GM12874 (cell line): ENCODE measurements around the gene COL12A1.

Source experiments
- TF ChIP-seq, protein P1 (sequence below): IDR thresholded peaks from 2 replicates; pipeline ENCODE4 v1.5.1; 2011; ENCODE audit warnings: low read depth, mild to moderate bottlenecking, control low read depth, low read length, moderate library complexity; ENCODE audit not compliant: insufficient read depth

Gene COL12A1

DNA sequence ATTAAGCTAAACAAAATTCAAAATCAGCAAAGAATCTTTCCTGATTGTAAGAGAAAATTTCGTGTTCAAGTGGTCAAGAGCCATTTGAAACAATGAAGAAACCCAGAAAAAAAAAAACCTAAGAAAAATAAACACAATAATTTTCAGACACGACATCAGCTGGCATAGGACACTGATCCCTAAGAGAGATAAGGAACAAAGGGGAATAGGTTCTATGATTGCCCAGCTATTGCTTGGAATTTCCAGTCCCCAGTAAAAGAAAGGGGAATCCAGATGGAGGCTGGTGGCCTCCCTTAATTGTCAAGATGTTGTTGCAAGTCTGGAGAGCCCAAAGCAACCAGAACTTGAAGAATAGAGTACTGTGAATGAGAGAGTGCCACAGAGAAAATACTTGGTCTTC is 48.5 kb downstream of the COL12A1 start:
- TF ChIP-seq, protein P1, sequence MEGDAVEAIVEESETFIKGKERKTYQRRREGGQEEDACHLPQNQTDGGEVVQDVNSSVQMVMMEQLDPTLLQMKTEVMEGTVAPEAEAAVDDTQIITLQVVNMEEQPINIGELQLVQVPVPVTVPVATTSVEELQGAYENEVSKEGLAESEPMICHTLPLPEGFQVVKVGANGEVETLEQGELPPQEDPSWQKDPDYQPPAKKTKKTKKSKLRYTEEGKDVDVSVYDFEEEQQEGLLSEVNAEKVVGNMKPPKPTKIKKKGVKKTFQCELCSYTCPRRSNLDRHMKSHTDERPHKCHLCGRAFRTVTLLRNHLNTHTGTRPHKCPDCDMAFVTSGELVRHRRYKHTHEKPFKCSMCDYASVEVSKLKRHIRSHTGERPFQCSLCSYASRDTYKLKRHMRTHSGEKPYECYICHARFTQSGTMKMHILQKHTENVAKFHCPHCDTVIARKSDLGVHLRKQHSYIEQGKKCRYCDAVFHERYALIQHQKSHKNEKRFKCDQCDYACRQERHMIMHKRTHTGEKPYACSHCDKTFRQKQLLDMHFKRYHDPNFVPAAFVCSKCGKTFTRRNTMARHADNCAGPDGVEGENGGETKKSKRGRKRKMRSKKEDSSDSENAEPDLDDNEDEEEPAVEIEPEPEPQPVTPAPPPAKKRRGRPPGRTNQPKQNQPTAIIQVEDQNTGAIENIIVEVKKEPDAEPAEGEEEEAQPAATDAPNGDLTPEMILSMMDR = no peak

DNA sequence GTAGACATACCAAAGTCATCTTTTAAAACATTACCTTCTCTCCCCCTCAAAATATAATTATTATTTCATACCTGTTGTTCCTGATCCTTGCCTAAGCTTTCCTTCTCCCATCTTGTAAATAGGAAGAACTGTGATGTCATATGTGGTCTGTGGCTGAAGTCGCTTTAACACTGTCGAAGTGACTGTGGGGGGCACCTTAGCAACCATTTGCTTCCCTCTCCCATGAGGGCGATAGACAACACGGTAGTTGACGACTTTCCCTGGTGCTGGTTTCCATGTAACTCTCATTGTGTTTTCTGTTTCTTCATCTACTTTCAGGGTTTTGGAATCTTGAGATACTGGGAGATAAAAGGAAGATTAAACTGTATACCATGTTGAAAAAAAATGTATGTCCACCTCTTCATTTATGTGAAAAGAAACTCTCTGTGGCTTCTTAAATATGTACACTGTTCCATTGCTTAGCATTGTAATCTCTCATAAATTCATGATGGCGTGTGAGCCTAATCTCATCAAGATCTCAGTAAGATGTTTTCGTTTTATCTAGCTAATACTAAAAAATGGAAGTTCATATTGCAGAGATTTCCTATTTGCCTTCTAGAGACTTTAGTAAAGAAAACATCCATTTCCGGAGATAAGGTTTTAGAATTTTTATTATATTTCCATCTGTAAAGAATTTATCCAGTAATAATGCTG is 49.5 kb downstream of the COL12A1 start:
- TF ChIP-seq, protein P1 = no peak

DNA sequence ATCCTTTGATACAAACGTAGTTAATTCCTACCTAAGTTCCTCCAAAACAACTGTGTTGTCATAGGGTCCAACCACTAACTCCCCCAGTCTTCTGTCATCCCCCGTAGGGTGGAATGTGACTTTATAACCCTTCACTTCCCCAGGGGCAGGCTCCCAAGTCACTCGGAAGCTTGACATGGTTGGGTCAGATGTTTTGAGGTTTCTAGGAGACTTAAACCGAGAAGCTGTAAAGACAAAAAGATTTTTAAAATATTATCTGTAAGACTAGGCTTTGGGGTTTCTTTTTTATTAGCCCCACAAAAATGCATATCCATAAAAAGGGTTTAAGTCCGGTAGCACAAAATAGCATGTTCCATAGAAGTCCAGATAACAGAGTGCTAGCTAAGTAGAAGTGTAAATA is 50.2 kb downstream of the COL12A1 start:
- TF ChIP-seq, protein P1 = no peak

DNA sequence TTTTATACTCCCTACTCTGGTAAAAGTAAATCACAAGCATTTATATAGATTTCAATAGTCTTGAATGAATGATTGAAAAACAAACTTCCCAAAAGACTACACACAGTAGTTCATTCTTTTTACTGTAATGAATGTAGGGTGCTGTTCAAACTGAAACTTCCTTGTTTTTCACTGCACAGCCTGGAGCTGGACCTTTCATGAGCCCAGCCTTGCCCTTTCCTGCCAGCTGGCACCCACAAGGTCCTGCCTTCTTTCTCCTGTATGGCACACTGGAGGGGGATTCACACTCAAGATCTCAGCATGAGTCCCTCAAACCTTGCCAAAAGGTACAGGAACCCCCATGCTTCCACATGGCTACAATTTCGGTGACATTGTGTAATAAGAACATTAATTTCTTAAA is 50.9 kb downstream of the COL12A1 start:
- TF ChIP-seq, protein P1 = no peak

DNA sequence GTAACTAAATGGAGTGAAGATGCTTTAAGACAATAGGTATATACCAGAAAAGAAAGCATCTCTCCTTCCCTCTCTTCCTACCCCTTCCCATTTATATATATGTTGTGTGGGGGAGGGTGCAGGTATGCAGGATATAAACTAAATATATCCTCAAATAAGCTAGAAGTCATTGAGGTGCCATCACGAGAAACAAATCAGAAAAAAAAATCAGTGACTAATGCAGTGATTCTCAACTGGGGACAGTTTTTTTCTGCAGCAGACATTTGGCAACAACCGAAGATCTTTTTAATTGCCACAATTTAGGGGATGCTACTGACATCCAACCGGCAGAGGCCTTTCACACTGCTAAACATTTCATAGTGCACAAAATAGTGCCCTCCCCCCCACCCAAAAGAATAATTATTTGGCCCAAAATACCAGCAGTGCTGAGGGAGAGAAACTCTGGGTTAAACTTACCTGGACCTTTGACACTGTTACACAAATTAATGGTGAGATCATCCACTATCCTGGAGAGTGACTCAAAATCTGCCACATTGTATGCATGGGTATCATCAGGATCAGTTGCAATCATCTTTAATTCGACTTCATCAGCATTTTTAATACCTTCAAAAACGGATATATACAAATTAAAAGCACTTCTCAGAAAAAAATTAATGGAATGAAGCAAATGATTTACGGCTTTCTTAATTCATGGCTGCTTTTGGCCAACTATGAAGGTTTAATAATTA is 55.0 kb downstream of the COL12A1 start:
- TF ChIP-seq, protein P1 = no peak

DNA sequence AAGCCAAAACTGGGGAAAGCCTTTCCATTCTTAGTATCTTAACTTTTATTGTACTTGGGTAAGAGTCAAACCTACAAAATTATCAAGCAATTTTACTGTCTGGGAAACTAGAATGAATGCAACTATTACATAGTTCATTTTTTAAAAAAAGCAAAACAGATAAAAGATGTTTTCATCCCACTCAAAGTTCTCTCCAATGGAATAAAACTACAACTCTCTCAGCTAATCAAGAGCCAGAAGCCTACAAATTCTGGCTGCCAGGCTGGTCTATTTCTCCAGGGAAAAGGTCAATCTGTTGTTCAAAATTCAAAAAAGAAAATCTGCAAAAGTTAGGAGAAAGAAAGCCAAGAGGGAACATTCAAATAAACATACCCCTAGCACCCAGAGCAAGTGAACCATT is 56.2 kb downstream of the COL12A1 start:
- TF ChIP-seq, protein P1 = no peak

DNA sequence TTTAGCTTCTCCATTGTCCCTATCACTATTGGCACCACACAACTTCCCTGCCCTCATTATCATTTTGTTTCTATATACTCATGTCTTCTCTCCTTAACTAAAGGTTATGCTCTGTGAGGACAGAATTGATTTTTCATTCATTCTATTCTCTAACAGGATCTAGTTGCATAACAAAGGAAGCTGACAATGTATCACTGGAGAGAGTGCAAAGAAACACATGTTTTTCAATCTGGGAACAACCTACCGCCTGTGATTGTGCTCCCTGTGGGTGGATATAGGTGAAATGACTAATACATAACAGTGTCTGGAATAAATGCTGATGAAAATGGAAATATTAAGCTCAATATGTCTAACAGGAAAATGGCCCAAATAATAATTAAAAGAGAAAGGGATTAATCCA is 56.6 kb downstream of the COL12A1 start:
- TF ChIP-seq, protein P1 = no peak
